Heart right ventricle (tissue), 16 donors: Measurements from ENCODE around the gene CELF4. TPM values are rescaled to one million over a fixed set of nuclear protein-coding genes. Genes with fewer than 3 reads are reported as not detected.

ENCODE experiments used
- ATAC-seq, 8 donors: fragments of 200-7000 bp; cut with Tn5 transposase; one replicate each; pipeline ENCODE4 v1.9.1; 2020; ENCODE audit warnings: mild to moderate bottlenecking in 8 of 8, moderate library complexity in 8 of 8, moderate number of reproducible peaks in 1 of 8
- DNase-seq, 2 donors: peaks; one replicate each; pipeline ENCODE4 v3.0.0-alpha.2; 2020
- H3K27ac ChIP-seq, 10 donors: fragments of 200-600 bp; sonication (generic) in 2 of 10; one replicate each; pipeline versions ENCODE4 v1.5.0 to v1.8.0; 2020 to 2022; ENCODE audit warnings: mild to moderate bottlenecking in 3 of 10
- H3K27me3 ChIP-seq, 7 donors: fragments of 200-600 bp; one replicate each; pipeline ENCODE4 v1.8.0; 2021 to 2022; ENCODE audit warnings: mild to moderate bottlenecking in 2 of 7
- H3K36me3 ChIP-seq, 9 donors: fragments of 200-600 bp; sonication (generic) in 1 of 9; one replicate each; pipeline versions ENCODE4 v1.5.0 to v1.8.0; 2020 to 2022; ENCODE audit warnings: mild to moderate bottlenecking in 2 of 9
- H3K4me1 ChIP-seq, 9 donors: fragments of 200-600 bp; sonication (generic) in 1 of 9; one replicate each; pipeline versions ENCODE4 v1.5.0 to v1.8.0; 2020 to 2022; ENCODE audit warnings: mild to moderate bottlenecking in 4 of 9
- H3K4me3 ChIP-seq, 10 donors: fragments of 200-600 bp; sonication (generic) in 2 of 10; one replicate each; pipeline versions ENCODE4 v1.5.0 to v1.8.0; 2020 to 2022; ENCODE audit warnings: mild to moderate bottlenecking in 7 of 10, moderate library complexity in 2 of 10
- H3K9me3 ChIP-seq, 11 donors: fragments of 200-600 bp in 10 of 11; sonication (generic) in 2 of 11; one replicate each; pipeline versions ENCODE4 v1.5.0 to v1.8.0; 2013 to 2022; ENCODE audit warnings: mild to moderate bottlenecking in 2 of 11, control low read depth in 1 of 11, moderate library complexity in 1 of 11
- WGBS, 2 donors: extraction: QIAGEN DNeasy Blood & Tissue Kit; methylation state at CpG; one replicate each; pipeline ENCODE4 v1.1.7; 2013; ENCODE audit warnings: inconsistent platforms in 1 of 2; 5-methylcytosine and 5-hydroxymethylcytosine counted together
- intact Hi-C, 10 donors: fragments of 100-400 bp; cut with DNase I; formaldehyde crosslinking; loops; one replicate each; pipeline versions ENCODE4 v1.11.1 to v1.14.2; 2022
- polyA plus RNA-seq, 2 donors: library from polyadenylated mRNA; stranded (reverse); fragments of 200-250 nt; gene quantifications; one replicate each; pipeline ENCODE4 v1.2.3, GENCODE V29; 2013
- total RNA-seq, 10 donors: library from RNA; stranded (reverse); fragmentation: NEBNext Ultra II Directional in 3 of 10; extraction: Animal tissue kit (Norgen Biotek cat#: 25700) in 3 of 10; gene quantifications; one replicate each; pipeline versions ENCODE4 v1.2.1 to v1.2.4, GENCODE V29; 2021 to 2023
- TF ChIP-seq, protein P1 (sequence below), 9 donors: fragments of 200-600 bp; sonication (generic) in 2 of 9; IDR thresholded peaks; one replicate each; pipeline versions ENCODE4 v1.5.0 to v1.8.0; 2021 to 2022; ENCODE audit warnings: antibody characterized with exemption in 9 of 9, mild to moderate bottlenecking in 5 of 9, moderate library complexity in 1 of 9
- donor health status: Arrhythmogenic right ventricular cardiomyopathy.
- donor health status: ischemic (EF 13 %, LVEDD 7.1; RV severe dilation, severe dysfunction).
- donor health status: healthy with polysubstance abuse.
- donor health status: DM: no; HTN: yes; CAD: no.
- donor health status: DM: no; HTN: no; CAD: no.
- donor health status: ischemic (EF 25% LVEDD 6.9; RV normal size, moderate dysfunction).
- donor health status: ischemic (EF 25% LVEDD 5.7; RV mildly dilated, moderate dysfunction).
- donor health status: healthy.
- donor health status: DM: yes; HTN: yes; CAD: no.
- donor health status: Ischemic cardiomyopathy.
- donor health status: ischemic (EF 35%, LVEDD 5.7; RV mildly dilated, moderate dysfunction).
- donor health status: nonischemic (EF 11% LVEDD 7.7; RV severe dilation, severe dysfunction).
- donor health status: DM: yes; HTN: yes; CAD: no.
- donor health status: PGD.
- donor health status: ischemic (EF 29% LVEDD 5.4; RV normal size, mild dysfunction).
- donor health status: nonischemic (EF 23%, LVEDD 6.1; RV moderate dilation, normal function).

The CELF4 gene
- total and polyA plus RNA-seq, 12 donors, result 0.07 to 1.2 (median 0.31) TPM; not detected in 1

DNA sequence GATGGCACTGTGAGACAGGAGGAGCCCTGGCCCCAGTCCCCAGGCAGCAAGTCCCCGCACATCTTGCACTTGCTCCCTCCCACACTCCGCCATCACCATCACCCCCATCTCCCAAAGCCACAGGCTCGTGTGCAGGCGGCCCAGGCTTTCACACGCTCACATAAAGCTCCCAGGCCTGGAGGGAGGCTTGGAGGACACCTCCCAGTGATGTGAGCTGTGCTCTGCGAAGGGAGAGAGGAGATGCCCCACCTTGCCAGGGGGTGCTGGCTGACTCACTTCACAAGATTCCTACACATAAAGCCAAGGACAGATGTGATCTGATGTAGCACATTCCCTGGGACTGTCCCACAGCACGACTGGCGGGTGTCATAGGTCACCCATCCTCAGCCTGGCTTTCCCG, 28.9 kb downstream of the CELF4 start:
- DNase-seq (no peak), ATAC-seq (no peak)
- H3K9me3 ChIP-seq, result no peaks in the 10 kb centered on the region
- WGBS, 2 donors, result 80 to 81% methylated on average over 9 of the region's 9 CpGs
- peaks cover 0 to 12% (median 0%) of the 10 kb centered on the region in 9 donors for H3K4me1 ChIP-seq
- TF ChIP-seq, protein P1, sequence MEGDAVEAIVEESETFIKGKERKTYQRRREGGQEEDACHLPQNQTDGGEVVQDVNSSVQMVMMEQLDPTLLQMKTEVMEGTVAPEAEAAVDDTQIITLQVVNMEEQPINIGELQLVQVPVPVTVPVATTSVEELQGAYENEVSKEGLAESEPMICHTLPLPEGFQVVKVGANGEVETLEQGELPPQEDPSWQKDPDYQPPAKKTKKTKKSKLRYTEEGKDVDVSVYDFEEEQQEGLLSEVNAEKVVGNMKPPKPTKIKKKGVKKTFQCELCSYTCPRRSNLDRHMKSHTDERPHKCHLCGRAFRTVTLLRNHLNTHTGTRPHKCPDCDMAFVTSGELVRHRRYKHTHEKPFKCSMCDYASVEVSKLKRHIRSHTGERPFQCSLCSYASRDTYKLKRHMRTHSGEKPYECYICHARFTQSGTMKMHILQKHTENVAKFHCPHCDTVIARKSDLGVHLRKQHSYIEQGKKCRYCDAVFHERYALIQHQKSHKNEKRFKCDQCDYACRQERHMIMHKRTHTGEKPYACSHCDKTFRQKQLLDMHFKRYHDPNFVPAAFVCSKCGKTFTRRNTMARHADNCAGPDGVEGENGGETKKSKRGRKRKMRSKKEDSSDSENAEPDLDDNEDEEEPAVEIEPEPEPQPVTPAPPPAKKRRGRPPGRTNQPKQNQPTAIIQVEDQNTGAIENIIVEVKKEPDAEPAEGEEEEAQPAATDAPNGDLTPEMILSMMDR (IDR thresholded peaks at IDR 0.05), result no peak
- H3K27me3 ChIP-seq, result peaks cover 0 to 74% (median 61%) of the 10 kb centered on the region in 7 donors
- H3K36me3 ChIP-seq, result no peaks in the 10 kb centered on the region
- intact Hi-C loops, result loop anchor here (2.0 to 10.0 kb wide), 9 partner anchors 52 to 194 kb away; no protein-coding TSS in a partner anchor
- no peak overlapping the region for H3K4me3 ChIP-seq
- H3K27ac ChIP-seq, result no peak overlapping the region

DNA sequence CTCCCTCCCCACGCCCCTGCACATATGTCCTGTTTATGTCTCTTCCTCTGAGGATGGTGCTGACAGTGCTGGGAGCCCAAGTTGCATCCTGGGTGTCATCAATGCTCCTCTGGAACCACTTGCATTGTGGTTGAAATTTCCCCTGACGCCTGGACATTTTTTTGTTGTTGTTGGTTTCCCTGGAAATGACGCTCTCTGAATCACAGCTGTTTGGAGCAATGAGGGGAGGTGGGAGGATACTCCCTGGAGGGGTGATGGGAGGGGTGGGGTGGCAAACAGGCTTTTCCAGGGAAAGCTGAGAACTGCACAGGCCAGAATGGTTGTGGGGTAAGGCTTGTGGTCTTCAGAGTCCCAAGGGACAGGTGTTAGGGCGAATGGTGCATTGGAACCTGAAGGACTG, 29.6 kb downstream of the CELF4 start:
- WGBS, 2 donors, result 51 to 53% methylated on average over 4 of the region's 4 CpGs
- Histone ChIP-seq H3K27me3 (peaks cover 0 to 74% (median 62%) of the 10 kb centered on the region in 7 donors), H3K4me1 (peaks cover 0 to 14% (median 0%) of the 10 kb centered on the region in 9 donors), H3K27ac (no peak overlapping the region), H3K36me3 (no peaks in the 10 kb centered on the region), H3K9me3 (no peaks in the 10 kb centered on the region), H3K4me3 (no peak overlapping the region)
- TF ChIP-seq, protein P1 (IDR thresholded peaks at IDR 0.05), result no peak
- intact Hi-C loops, result loop anchor here (2.0 to 10.0 kb wide), 9 partner anchors 51 to 194 kb away; no protein-coding TSS in a partner anchor
- DNase-seq (peak in 1 of 2 donors; percentile 29), ATAC-seq (peak in 4 of 8 donors; percentile 20 to 39 (median 36))

DNA sequence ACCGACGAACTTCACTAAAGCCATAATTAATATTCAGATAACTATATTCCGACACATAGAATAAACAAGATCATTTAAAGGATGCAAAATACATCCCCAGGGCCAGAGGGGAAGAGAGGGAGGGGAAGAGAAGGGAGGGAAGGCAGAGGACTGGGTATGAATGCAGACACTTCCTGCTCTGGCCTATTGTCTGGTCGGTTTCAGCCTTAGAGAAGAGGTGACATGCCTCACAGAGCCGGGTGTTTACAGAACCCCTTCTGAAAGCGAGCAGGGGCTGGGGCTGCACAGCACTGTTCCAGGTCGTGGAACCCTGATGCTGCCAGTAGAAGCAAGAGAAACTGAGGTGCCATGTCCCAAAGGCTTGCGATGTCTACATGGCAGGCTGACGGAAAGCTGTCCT, 31.0 kb downstream of the CELF4 start:
- Histone ChIP-seq H3K4me1 (peaks cover 0 to 26% (median 8%) of the 10 kb centered on the region in 9 donors), H3K27ac (no peak overlapping the region), H3K27me3 (peaks cover 0 to 72% (median 50%) of the 10 kb centered on the region in 7 donors), H3K9me3 (no peaks in the 10 kb centered on the region), H3K4me3 (no peak overlapping the region), H3K36me3 (no peaks in the 10 kb centered on the region)
- DNase-seq (no peak), ATAC-seq (no peak)
- 63 to 66% methylated on average over 9 of the region's 9 CpGs for WGBS, 2 donors
- intact Hi-C loops, result loop anchor here (5.0 to 10.0 kb wide), 7 partner anchors 50 to 192 kb away; no protein-coding TSS in a partner anchor
- TF ChIP-seq, protein P1 (IDR thresholded peaks at IDR 0.05), result no peak

DNA sequence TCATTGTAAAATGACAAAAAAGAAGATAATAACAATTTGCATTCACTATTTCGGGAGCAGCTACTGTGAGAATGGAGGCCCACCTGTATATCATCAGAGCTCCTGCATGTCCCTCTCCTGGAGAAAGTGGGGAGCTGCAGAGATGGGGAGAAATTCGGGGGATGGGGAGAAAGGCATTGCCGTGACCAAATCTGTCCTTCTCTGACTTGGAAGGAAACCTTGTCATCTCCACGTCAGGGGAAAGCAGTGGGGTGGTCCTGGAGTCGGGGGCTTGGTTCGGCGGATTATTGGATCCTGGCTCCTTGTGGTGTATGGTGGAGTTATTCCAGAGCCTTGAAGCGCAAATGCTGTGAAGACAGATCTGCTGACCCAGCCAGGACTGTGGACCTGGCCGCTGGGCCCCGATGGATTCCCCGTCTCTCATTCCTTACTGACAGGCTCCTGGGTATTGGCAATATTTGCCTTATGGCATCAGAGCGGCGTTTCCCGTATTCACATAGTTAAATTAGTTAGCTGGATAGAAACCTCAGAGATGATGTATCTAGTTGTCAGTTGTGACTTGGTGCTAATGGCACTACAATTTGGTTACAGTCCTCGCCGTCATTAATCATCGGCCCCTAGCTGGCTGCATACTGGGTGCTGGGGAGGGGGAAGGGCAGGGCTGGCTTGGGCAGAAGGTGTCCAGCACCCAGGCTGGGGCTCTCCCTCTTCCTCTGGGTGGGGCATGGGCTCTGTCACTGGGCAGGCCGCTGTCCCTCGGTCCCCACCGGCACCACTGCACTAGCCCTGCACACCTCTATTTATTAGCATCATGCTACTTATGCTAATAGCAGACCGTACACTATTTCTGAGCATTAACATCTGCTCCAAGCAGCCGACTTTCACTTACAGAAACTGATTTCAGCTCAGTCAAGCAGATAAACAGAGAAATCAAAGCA, 31.7 kb downstream of the CELF4 start:
- Histone ChIP-seq H3K4me3 (no peak overlapping the region), H3K27ac (no peak overlapping the region), H3K27me3 (peaks cover 0 to 74% (median 43%) of the 10 kb centered on the region in 7 donors), H3K4me1 (peaks cover 0 to 33% (median 11%) of the 10 kb centered on the region in 9 donors), H3K36me3 (no peaks in the 10 kb centered on the region), H3K9me3 (no peaks in the 10 kb centered on the region)
- DNase-seq (no peak), ATAC-seq (no peak)
- intact Hi-C loops, result loop anchor here in 3 of 10 donors (5.0 to 10.0 kb wide), 3 partner anchors 49 to 147 kb away; no protein-coding TSS in a partner anchor
- TF ChIP-seq, protein P1 (IDR thresholded peaks at IDR 0.05), result no peak
- WGBS, 2 donors, result 79 to 82% methylated on average over 22 of the region's 22 CpGs
